H9 (cell line): ENCODE results near the gene SCN10A. TPM values are rescaled to one million over a fixed set of nuclear protein-coding genes. Genes with fewer than 3 reads are reported as not detected.

Experiments
- DNase-seq: peaks from one replicate; pipeline ENCODE4 v3.0.0-alpha.2; 2017
- H2AFZ ChIP-seq: one replicate; pipeline ENCODE4 v1.6.1; 2013; ENCODE audit warnings: mild to moderate bottlenecking, low read length, control low read depth, moderate library complexity
- H2AK5ac ChIP-seq: 2 replicates; pipeline ENCODE4 v1.6.1; 2013; ENCODE audit warnings: low read length, control low read depth, mixed read lengths; ENCODE audit not compliant: insufficient read length
- H2BK120ac ChIP-seq: one replicate; pipeline ENCODE4 v1.6.1; 2013; ENCODE audit warnings: low read depth, mild to moderate bottlenecking, low read length, control low read depth, inconsistent platforms; ENCODE audit not compliant: poor library complexity, severe bottlenecking
- H2BK12ac ChIP-seq: 2 replicates; pipeline ENCODE4 v1.6.1; 2013; ENCODE audit warnings: low read length, control low read depth, mixed read lengths, low read depth; ENCODE audit not compliant: insufficient read length
- H2BK15ac ChIP-seq: 2 replicates; pipeline ENCODE4 v1.6.1; 2013; ENCODE audit warnings: low read depth, low read length, control low read depth
- H2BK20ac ChIP-seq: one replicate; pipeline ENCODE4 v1.6.1; 2013; ENCODE audit warnings: low read depth, mild to moderate bottlenecking, low read length, control low read depth, inconsistent platforms; ENCODE audit not compliant: poor library complexity, severe bottlenecking
- H2BK5ac ChIP-seq: 2 replicates; pipeline ENCODE4 v1.6.1; 2013; ENCODE audit warnings: low read length, control low read depth, mixed read lengths; ENCODE audit not compliant: insufficient read length
- H3K14ac ChIP-seq: 2 replicates; pipeline ENCODE4 v1.6.1; 2013; ENCODE audit warnings: low read length, control low read depth; ENCODE audit not compliant: insufficient read depth
- H3K18ac ChIP-seq: 2 replicates; pipeline ENCODE4 v1.6.1; 2013; ENCODE audit warnings: low read depth, mild to moderate bottlenecking, mixed read lengths, low read length, control low read depth; ENCODE audit not compliant: insufficient read length
- H3K23ac ChIP-seq: 2 replicates; pipeline ENCODE4 v1.6.1; 2013; ENCODE audit warnings: low read length, control low read depth, mixed read lengths, low read depth; ENCODE audit not compliant: insufficient read length
- H3K23me2 ChIP-seq: 2 replicates; pipeline ENCODE4 v1.6.1; 2013; ENCODE audit warnings: low read depth, mild to moderate bottlenecking, mixed read lengths, low read length, control low read depth; ENCODE audit not compliant: insufficient read length, poor library complexity, severe bottlenecking
- H3K27ac ChIP-seq: 2 replicates; pipeline ENCODE4 v1.5.1; 2013; ENCODE audit warnings: low read length, control low read depth, mixed read lengths, low read depth; ENCODE audit not compliant: insufficient read length
- H3K27me3 ChIP-seq: 2 replicates; pipeline ENCODE4 v1.6.1; 2013; ENCODE audit warnings: low read length, control low read depth, inconsistent platforms; ENCODE audit not compliant: insufficient read depth
- H3K4ac ChIP-seq: 2 replicates; pipeline ENCODE4 v1.6.1; 2013; ENCODE audit warnings: low read depth, mild to moderate bottlenecking, control low read depth, inconsistent platforms, low read length, moderate library complexity
- H3K4me1 ChIP-seq: 2 replicates; pipeline ENCODE4 v1.6.1; 2013; ENCODE audit warnings: low read length, control low read depth, inconsistent platforms; ENCODE audit not compliant: insufficient read depth
- H3K4me2 ChIP-seq: 2 replicates; pipeline ENCODE4 v1.6.1; 2013; ENCODE audit warnings: low read length, control low read depth, mixed read lengths; ENCODE audit not compliant: insufficient read length, insufficient read depth
- H3K56ac ChIP-seq: 2 replicates; pipeline ENCODE4 v1.6.1; 2013; ENCODE audit warnings: low read depth, mild to moderate bottlenecking, mixed read lengths, low read length, control low read depth; ENCODE audit not compliant: insufficient read length
- H3K79me1 ChIP-seq: 2 replicates; pipeline ENCODE4 v1.6.1; 2013; ENCODE audit warnings: low read depth, mild to moderate bottlenecking, moderate library complexity, low read length, control low read depth, inconsistent platforms; ENCODE audit not compliant: insufficient read depth, poor library complexity, severe bottlenecking
- H3K79me2 ChIP-seq: 2 replicates; pipeline ENCODE4 v1.6.1; 2013; ENCODE audit warnings: low read length, control low read depth, inconsistent platforms; ENCODE audit not compliant: insufficient read depth
- H3K9ac ChIP-seq: 2 replicates; pipeline ENCODE4 v1.6.1; 2013; ENCODE audit warnings: low read length, control low read depth, mixed read lengths; ENCODE audit not compliant: insufficient read length; ENCODE audit errors: extremely low read depth
- H3K9me3 ChIP-seq: one replicate; pipeline ENCODE4 v1.6.1; 2013; ENCODE audit warnings: low read depth, low read length, inconsistent platforms; ENCODE audit not compliant: control insufficient read depth
- H3T11ph ChIP-seq: one replicate; pipeline ENCODE4 v1.6.1; 2013; ENCODE audit warnings: mild to moderate bottlenecking, low read length, control low read depth, inconsistent platforms
- H4K20me1 ChIP-seq: one replicate; pipeline ENCODE4 v1.6.1; 2013; ENCODE audit not compliant: control insufficient read depth, insufficient read length, insufficient read depth
- H4K5ac ChIP-seq: 2 replicates; pipeline ENCODE4 v1.6.1; 2013; ENCODE audit warnings: low read depth, mild to moderate bottlenecking, mixed read lengths, low read length, control low read depth; ENCODE audit not compliant: insufficient read length
- H4K8ac ChIP-seq: replicated peaks from 2 replicates; pipeline ENCODE4 v1.6.1; 2013; ENCODE audit warnings: low read length, control low read depth, mixed read lengths, low read depth; ENCODE audit not compliant: insufficient read length
- H4K91ac ChIP-seq: 2 replicates; pipeline ENCODE4 v1.6.1; 2013; ENCODE audit warnings: low read depth, mild to moderate bottlenecking, moderate library complexity, mixed read lengths, low read length, control low read depth; ENCODE audit not compliant: insufficient read length
- H3K27ac Mint-ChIP-seq, 3 experiments: 2 replicates in 2 of 3; 3 replicates in 1 of 3; pipeline ENCODE4 v1.8.0; 2020 to 2021; ENCODE audit warnings: mixed read lengths in 3 of 3, mild to moderate bottlenecking in 1 of 3, moderate library complexity in 1 of 3
- H3K27me3 Mint-ChIP-seq: 2 replicates; pipeline ENCODE4 v1.8.0; 2021; ENCODE audit warnings: low read depth, mild to moderate bottlenecking, moderate library complexity, mixed read lengths
- H3K36me3 Mint-ChIP-seq, 3 experiments: 2 replicates in 2 of 3; 3 replicates in 1 of 3; pipeline ENCODE4 v1.8.0; 2020 to 2021; ENCODE audit warnings: low read depth in 3 of 3, mixed read lengths in 3 of 3; ENCODE audit not compliant: insufficient read depth in 1 of 3
- H3K4me1 Mint-ChIP-seq, 2 experiments: 2 replicates each; pipeline ENCODE4 v1.8.0; 2020; ENCODE audit warnings: mixed read lengths in 2 of 2
- H3K4me3 Mint-ChIP-seq, 2 experiments: 2 replicates in 1 of 2; 3 replicates in 1 of 2; pipeline ENCODE4 v1.8.0; 2020 to 2021; ENCODE audit warnings: mild to moderate bottlenecking in 2 of 2, mixed read lengths in 2 of 2, moderate library complexity in 1 of 2
- H3K9me3 Mint-ChIP-seq, 2 experiments: 2 replicates in 1 of 2; 3 replicates in 1 of 2; pipeline ENCODE4 v1.8.0; 2020; ENCODE audit warnings: mild to moderate bottlenecking in 2 of 2, mixed read lengths in 2 of 2, moderate library complexity in 1 of 2
- WGBS: extraction: QIAGEN DNeasy Blood & Tissue Kit; methylation state at CpG from one replicate; pipeline ENCODE4 v1.1.7; 2013; ENCODE audit warnings: missing lambda C conversion rate, low lambda C conversion rate, mixed read lengths; ENCODE audit not compliant: insufficient read length; ENCODE audit errors: extremely low coverage; 5-methylcytosine and 5-hydroxymethylcytosine counted together
- total RNA-seq: library from RNA; stranded (reverse); gene quantifications from 2 replicates; pipeline ENCODE4 v1.2.1, GENCODE V29; 2021
- TF ChIP-seq, protein P1 (sequence below): fragments of 200-600 bp; sonication (generic); conservative IDR thresholded peaks from 3 replicates; pipeline ENCODE4 v1.8.0; 2021; ENCODE audit warnings: antibody characterized with exemption, mild to moderate bottlenecking

SCN10A gene
- total RNA-seq, 1 experiment from 2014 or later: not detected

DNA sequence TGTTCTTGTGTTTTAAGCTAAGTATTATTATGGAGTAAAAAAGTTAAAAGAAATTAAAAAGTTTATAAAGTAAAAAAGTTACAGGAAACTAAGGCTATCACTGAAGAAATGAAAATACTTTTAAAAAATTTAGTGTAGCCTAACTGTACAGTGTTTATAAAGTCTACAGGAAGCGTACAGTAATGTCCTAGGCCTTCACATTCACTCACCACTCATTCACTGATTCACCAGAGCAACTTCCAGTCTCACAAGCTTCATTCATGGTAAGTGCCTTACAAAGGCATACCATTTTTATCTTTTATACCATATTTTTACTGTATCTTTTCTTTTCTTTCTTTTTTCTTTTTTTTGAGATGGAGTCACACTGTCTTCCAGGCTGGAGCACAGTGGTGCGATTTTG lies 125.8 kb downstream of the SCN10A start:
- Histone ChIP-seq H3K14ac (no peak overlapping the region), H3T11ph (no peak overlapping the region), H2AK5ac (no peak overlapping the region), H3K4me2 (no peak overlapping the region), H4K91ac (no peak overlapping the region), H2AFZ (no peak overlapping the region), H3K27me3 (no peaks in the 10 kb centered on the region), H3K18ac (no peak overlapping the region), H2BK15ac (no peak overlapping the region), H3K4ac (no peak overlapping the region), H3K9ac (no peak overlapping the region), H2BK120ac (no peak overlapping the region), H3K23ac (no peak overlapping the region), H4K20me1 (no peaks in the 10 kb centered on the region), H3K79me1 (no peaks in the 10 kb centered on the region), H4K5ac (no peak overlapping the region), H2BK5ac (no peak overlapping the region), H3K56ac (no peak overlapping the region), H3K4me1 (no peaks in the 10 kb centered on the region), H4K8ac (no peak overlapping the region), H3K23me2 (no peaks in the 10 kb centered on the region), H2BK12ac (no peak overlapping the region), H3K27ac (no peak overlapping the region), H3K9me3 (no peaks in the 10 kb centered on the region), H2BK20ac (no peak overlapping the region), H3K79me2 (no peaks in the 10 kb centered on the region)
- no CpG with 5 or more reads among the region's 2 CpGs for WGBS
- no peaks in the 10 kb centered on the region for H3K9me3 Mint-ChIP-seq
- TF ChIP-seq, protein P1, sequence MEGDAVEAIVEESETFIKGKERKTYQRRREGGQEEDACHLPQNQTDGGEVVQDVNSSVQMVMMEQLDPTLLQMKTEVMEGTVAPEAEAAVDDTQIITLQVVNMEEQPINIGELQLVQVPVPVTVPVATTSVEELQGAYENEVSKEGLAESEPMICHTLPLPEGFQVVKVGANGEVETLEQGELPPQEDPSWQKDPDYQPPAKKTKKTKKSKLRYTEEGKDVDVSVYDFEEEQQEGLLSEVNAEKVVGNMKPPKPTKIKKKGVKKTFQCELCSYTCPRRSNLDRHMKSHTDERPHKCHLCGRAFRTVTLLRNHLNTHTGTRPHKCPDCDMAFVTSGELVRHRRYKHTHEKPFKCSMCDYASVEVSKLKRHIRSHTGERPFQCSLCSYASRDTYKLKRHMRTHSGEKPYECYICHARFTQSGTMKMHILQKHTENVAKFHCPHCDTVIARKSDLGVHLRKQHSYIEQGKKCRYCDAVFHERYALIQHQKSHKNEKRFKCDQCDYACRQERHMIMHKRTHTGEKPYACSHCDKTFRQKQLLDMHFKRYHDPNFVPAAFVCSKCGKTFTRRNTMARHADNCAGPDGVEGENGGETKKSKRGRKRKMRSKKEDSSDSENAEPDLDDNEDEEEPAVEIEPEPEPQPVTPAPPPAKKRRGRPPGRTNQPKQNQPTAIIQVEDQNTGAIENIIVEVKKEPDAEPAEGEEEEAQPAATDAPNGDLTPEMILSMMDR: no peak
- H3K36me3 Mint-ChIP-seq: no peaks in the 10 kb centered on the region
- no peak overlapping the region for H3K4me3 Mint-ChIP-seq
- peaks cover 3% of the 10 kb centered on the region; the same call in 1 of the 2 replicates for H3K27me3 Mint-ChIP-seq
- no peak for DNase-seq
- no peaks in the 10 kb centered on the region for H3K4me1 Mint-ChIP-seq
- H3K27ac Mint-ChIP-seq: no peak overlapping the region
